ENCODE data around the gene ECPAS.

Gene ECPAS

DNA sequence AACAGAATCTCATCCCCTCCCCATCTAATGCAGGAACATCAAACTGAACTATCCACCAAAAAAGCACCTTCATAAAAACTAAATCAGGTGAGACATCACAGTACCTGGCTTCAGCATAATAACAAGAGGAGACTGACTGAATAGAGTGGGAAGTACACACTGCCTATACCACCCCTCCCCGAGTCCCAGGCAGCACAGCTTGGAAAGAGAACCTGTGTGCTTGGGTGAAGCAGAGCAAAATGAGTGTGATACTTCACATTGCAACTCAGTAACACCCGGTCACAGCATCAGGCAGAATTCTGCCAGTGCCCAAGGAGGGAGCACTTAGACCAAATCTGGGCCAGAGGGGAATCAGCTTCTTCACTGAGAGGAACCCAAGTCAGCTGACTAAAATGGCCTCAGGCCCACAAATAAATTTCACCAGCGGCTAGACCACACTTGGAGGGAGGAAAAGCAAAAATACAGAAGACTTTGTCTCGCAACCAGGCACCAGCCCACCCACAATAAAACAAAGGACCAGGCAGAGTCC lies 84.9 kb downstream of the ECPAS start:
- no peak overlapping the region for H3K4me3 ChIP-seq (ENCODE audit: low read depth in 1 of 2, low read length in 1 of 2)
- TF ChIP-seq, protein P1, sequence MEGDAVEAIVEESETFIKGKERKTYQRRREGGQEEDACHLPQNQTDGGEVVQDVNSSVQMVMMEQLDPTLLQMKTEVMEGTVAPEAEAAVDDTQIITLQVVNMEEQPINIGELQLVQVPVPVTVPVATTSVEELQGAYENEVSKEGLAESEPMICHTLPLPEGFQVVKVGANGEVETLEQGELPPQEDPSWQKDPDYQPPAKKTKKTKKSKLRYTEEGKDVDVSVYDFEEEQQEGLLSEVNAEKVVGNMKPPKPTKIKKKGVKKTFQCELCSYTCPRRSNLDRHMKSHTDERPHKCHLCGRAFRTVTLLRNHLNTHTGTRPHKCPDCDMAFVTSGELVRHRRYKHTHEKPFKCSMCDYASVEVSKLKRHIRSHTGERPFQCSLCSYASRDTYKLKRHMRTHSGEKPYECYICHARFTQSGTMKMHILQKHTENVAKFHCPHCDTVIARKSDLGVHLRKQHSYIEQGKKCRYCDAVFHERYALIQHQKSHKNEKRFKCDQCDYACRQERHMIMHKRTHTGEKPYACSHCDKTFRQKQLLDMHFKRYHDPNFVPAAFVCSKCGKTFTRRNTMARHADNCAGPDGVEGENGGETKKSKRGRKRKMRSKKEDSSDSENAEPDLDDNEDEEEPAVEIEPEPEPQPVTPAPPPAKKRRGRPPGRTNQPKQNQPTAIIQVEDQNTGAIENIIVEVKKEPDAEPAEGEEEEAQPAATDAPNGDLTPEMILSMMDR (IDR thresholded peaks at IDR 0.05), result no peak
- peaks cover 12% of the 10 kb centered on the region for H3K9me3 ChIP-seq
- H3K27ac ChIP-seq, result no peak overlapping the region
- no peaks in the 10 kb centered on the region for H3K27me3 ChIP-seq
- no peaks in the 10 kb centered on the region for H3K4me1 ChIP-seq (ENCODE audit: control insufficient read depth in 1 of 2, insufficient read depth in 1 of 2, low read depth in 1 of 2, low read length in 1 of 2)
- H3K36me3 ChIP-seq, result peaks cover 61% of the 10 kb centered on the region

DNA sequence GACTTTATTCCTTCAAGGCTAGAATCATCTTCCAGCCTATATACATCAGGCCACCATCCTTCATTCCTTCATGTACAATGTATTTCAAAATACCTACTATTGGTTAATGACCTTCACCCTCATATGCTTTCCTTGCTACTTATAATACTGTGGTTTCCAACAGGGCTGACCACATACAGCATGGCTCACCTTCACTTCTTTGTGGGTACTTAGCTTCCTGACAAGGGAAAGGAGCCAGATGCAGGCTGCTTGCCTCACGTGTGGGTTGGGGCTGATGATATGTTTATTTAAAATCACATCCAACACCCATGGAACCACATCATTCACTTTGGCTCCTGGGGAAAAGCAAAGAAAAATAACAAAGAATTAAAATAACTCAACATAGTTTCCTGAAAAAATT lies 90.2 kb downstream of the ECPAS start:
- Histone ChIP-seq H3K36me3 (peaks cover 95% of the 10 kb centered on the region), H3K4me3 (ENCODE audit: low read depth in 1 of 2, low read length in 1 of 2) (no peak overlapping the region), H3K27me3 (no peaks in the 10 kb centered on the region), H3K27ac (no peak overlapping the region), H3K4me1 (ENCODE audit: control insufficient read depth in 1 of 2, insufficient read depth in 1 of 2, low read depth in 1 of 2, low read length in 1 of 2) (no peaks in the 10 kb centered on the region), H3K9me3 (no peaks in the 10 kb centered on the region)
- TF ChIP-seq, protein P1 (IDR thresholded peaks at IDR 0.05), result no peak

DNA sequence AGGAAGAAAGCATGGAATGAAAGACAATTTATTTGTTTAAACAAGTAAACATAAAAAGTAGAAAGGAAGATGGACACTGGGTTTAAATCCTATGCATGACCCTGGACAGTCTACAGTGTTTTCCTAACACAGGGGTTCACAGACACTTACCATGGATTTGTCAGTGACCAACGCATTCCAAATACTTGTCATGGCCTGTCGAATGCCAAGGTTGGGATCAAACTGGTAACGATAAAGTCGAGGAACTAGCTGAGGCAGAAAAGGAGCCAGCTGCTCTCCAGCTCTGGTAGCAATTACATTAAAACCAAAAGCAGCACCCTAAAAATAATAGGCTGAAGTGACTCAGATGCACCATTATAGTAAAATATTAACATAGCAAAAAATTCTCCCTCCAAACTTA lies 94.8 kb downstream of the ECPAS start:
- no peak overlapping the region for H3K27ac ChIP-seq

DNA sequence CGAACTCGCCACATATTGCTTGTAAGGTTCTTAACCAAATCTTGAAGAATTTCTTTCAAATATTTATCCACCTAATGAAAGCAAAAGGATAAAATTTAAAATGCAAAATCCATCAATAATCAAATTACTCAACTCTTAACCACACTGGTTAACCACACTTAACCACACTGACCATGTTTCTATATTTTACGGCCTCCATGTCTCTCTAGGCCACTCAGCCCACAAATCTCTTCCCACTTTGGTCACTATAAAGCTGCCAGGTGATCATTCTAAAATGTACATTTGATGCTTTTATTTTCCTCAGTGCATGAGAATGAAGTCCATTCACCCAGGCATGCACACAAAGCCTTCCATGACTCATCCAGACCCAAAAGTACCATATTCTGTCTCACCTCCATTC lies 97.8 kb downstream of the ECPAS start:
- H3K4me1 ChIP-seq (ENCODE audit: control insufficient read depth in 1 of 2, insufficient read depth in 1 of 2, low read depth in 1 of 2, low read length in 1 of 2), result no peaks in the 10 kb centered on the region
- no peaks in the 10 kb centered on the region for H3K27me3 ChIP-seq
- no peak overlapping the region for H3K4me3 ChIP-seq (ENCODE audit: low read depth in 1 of 2, low read length in 1 of 2)
- TF ChIP-seq, protein P1 (IDR thresholded peaks at IDR 0.05), result no peak
- H3K9me3 ChIP-seq, result no peaks in the 10 kb centered on the region
- H3K36me3 ChIP-seq, result peaks cover 98% of the 10 kb centered on the region
- no peak overlapping the region for H3K27ac ChIP-seq

More for the DNA sequence above, 94.8 kb downstream of the ECPAS start:
- TF ChIP-seq, protein P1 (IDR thresholded peaks at IDR 0.05), result no peak
- no peaks in the 10 kb centered on the region for H3K9me3 ChIP-seq
- no peaks in the 10 kb centered on the region for H3K4me1 ChIP-seq (ENCODE audit: control insufficient read depth in 1 of 2, insufficient read depth in 1 of 2, low read depth in 1 of 2, low read length in 1 of 2)
- H3K4me3 ChIP-seq (ENCODE audit: low read depth in 1 of 2, low read length in 1 of 2), result no peak overlapping the region
- H3K27me3 ChIP-seq, result no peaks in the 10 kb centered on the region
- peaks cover 98% of the 10 kb centered on the region for H3K36me3 ChIP-seq

DNA sequence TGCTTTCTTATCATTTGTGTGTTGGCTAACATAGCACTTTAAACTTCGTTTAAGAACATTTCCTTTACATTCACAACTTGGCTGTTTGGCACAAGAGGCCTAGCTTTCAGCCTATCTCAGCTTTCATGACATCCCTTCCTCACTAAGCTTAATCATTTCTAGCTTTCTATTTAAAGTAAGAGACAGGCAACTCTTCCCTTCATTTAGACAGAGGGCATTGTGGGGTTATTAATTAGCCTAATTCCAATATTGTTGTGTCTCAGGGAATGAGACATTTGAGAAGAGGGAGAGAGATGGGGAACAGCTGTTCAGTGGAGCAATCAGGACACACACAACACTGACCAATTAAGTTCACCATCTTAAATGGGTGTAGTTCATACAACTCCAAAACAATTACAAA lies 103.2 kb downstream of the ECPAS start:
- H3K36me3 ChIP-seq, result peaks cover 94% of the 10 kb centered on the region

More for the DNA sequence above, 103.2 kb downstream of the ECPAS start:
- Histone ChIP-seq H3K27ac (no peak overlapping the region), H3K27me3 (no peaks in the 10 kb centered on the region), H3K4me3 (ENCODE audit: low read depth in 1 of 2, low read length in 1 of 2) (no peak overlapping the region), H3K9me3 (no peaks in the 10 kb centered on the region), H3K4me1 (ENCODE audit: control insufficient read depth in 1 of 2, insufficient read depth in 1 of 2, low read depth in 1 of 2, low read length in 1 of 2) (no peaks in the 10 kb centered on the region)
- TF ChIP-seq, protein P1 (IDR thresholded peaks at IDR 0.05), result no peak

Data from neutrophil (primary cell).